HG03565 (cell line): ENCODE data around the gene ABHD6.
"Not testable (repeated sequence)": the region's sequence is repeated elsewhere in the genome, so short reads cannot be mapped to it uniquely, and the experiment has no call there.

Source experiments
- ATAC-seq: cut with Tn5 transposase; IDR thresholded peaks from one replicate; pipeline ENCODE4 v1.9.1; 2021; ENCODE audit warnings: mild to moderate bottlenecking, moderate library complexity; ENCODE audit not compliant: unreplicated experiment

ABHD6 gene

GRCh38 chr3:58209933-58210332 lies 27.7 kb upstream of the ABHD6 start:
- ATAC-seq, result no peak

DNA sequence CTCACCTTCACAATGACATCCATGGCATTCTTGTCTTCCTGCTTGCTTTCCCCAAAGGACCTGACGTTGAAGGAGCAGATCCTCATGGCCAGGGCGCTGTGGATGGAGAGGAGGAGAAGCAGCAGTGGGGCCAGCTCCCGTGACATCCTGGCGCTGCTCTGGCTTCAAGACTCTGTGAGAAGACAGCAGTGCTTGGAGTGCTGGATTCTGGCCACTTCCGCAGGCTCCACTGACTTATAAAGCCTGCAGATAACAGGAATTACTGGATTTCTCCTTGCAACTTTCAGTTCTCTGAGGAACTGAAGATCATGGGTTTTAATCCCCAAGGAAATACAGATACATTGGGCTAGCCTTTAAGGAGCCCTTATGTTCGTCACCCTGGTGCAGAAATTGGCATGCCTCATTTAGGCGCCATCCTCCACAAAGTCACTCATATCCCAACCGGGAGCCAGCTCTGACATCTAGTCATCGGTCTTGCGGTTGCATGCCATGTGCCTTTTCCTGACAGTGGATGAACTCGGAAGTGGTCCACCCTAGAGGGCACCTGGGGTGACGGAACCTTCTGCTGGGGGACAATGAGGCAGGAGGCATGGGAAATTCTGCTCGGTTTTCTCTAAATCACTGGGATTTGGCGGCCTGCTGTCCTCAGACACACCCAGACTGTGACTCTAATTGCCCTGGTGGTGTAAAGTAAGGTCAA lies 26.7 kb upstream of the ABHD6 start, which contains the start of gene DNASE1L3:
Gene DNASE1L3 (minus strand): TSS at position 212 of the 700 bp plus-strand sequence. CDS start 66 bp downstream, at position 146.
- no peak for ATAC-seq

DNA sequence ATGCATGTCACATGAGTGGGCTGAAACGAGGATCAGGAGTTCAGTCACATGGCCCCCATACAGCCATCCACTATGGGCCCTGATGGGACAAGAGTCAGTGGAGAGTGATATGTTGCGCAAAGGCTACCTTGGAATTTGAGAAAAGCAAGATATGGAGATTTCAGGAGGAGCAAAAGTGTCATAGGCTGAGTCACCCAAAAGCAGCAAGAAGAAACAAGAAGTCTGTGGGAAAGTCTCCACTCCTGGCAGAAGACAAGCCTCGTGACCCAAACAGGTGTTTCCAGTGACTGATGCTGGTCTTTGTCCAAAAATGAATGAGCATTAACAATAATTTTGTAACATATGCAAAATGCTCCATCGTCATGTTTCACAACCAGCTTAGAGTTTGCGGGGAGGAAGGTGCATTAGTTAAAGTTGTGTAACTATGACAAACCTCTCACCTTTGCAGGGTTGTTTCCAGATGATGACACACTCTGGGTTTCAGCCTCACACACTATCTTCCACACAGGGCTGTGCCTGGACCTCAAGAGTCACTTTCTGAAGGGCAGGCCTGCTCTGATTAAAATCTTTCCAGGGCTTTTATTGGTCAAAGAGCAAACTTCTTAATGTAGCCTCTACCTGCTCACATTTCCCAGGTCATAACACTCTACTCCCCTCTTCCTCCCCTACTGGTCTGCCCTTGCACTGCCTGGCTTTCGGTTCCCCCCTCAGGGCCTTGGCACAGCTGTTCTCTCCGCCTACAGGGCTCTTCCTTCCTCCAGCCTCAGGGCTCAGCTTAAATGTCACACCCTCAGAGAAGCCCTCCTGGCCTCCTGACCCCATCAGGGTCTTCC lies 22.9 kb upstream of the ABHD6 start:
- peak; percentile 72 for ATAC-seq

DNA sequence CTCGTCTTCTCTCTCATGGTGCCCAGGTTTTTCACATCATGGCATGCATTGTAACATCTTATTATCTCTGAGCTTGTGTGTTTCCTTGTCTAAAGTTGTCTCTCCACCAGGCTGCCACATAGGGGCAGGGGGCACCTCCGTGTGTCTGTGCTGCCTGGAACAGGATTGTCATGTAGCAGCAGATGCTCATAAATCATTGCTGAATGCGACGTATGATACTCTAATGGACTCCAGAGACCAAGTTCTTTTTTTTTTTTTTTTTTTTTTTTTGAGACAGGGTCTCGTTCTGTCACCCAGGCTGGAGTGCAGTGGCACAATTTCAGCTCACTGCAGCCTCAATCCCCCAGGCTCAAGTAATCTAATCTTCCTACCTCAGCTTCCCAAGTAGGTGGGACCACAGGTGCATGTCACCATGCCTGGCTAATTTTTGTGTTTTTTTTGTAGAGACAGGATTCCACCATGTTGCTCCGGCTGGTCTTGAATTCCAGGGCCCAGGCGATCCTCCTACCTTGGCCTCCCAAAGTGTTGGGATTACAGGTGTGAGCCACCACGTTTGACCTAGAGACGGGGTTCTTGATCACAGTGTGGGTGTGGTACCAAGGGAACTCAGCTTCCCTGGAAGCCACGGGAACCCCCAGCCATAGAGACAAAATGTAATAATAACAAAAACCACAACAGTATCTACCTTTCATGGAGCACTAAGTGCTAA lies 22.1 kb upstream of the ABHD6 start:
- no peak for ATAC-seq

GRCh38 chr3:58216496-58217195 lies 20.9 kb upstream of the ABHD6 start:
- no peak for ATAC-seq

- ATAC-seq, result no peak
These were observed 20.3 kb upstream of the ABHD6 start for GRCh38 chr3:58217209-58217811.

- ATAC-seq, result no peak
These were observed 18.7 kb upstream of the ABHD6 start for GRCh38 chr3:58218904-58219303.

DNA sequence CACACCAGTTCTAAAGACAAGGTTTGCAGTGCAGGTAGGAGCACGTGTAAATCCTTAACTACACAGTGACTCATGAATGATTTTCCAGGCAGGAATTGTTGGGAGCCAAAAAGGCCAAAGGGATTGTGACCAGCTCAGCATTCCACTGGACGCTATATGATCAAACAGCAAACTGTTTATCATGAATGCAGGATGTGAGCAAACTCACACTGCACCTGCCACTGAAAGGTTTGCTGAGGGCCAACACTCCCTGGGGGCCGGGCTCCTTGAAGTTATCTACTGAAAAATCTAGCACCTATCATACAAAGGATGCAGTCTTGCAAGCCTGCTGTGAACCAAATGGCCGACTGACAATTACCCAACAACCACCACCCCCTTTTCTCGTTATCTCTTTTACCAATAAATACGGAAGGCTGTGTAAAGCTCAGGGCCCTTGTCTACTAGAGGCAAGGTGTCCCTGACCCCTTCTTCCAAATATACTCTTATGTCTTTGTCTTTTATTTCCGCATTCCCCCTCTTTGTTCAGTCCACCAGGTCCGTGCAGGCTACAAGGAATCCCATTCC lies 15.3 kb upstream of the ABHD6 start:
- no peak for ATAC-seq

- no peak for ATAC-seq
These were observed 13.7 kb upstream of the ABHD6 start for GRCh38 chr3:58223855-58224254.

- ATAC-seq, result not testable (repeated sequence)
These were observed 9.7 kb upstream of the ABHD6 start for GRCh38 chr3:58227933-58228332.

- no peak for ATAC-seq
These were observed 6.6 kb upstream of the ABHD6 start for GRCh38 chr3:58230876-58231552.

- ATAC-seq, result no peak
These were observed 5.9 kb upstream of the ABHD6 start for GRCh38 chr3:58231666-58232065.

DNA sequence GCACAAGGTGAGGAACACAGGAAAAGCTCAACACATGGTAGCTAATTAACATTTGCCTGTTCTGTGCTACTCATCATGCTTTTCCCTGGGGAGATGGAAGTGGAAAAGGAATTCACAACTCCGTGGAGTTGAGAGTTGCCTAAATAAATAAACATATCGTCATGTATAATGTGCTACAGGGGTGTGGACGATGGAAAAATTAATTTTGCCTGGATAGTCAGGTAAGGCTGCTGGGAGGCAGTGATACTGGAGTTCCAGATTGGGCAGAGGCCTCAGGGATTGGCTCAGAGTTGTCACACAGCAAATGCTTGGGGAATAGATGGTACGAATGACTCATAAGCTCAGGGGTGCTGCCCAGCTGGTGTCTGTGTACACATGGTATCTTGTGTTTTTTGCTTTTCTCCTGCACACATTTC lies 3.1 kb upstream of the ABHD6 start:
- no peak for ATAC-seq

GRCh38 chr3:58235970-58236369 lies 1.6 kb upstream of the ABHD6 start:
- no peak for ATAC-seq

- no peak for ATAC-seq
These were observed 910 bp upstream of the ABHD6 start for GRCh38 chr3:58236527-58237237.

DNA sequence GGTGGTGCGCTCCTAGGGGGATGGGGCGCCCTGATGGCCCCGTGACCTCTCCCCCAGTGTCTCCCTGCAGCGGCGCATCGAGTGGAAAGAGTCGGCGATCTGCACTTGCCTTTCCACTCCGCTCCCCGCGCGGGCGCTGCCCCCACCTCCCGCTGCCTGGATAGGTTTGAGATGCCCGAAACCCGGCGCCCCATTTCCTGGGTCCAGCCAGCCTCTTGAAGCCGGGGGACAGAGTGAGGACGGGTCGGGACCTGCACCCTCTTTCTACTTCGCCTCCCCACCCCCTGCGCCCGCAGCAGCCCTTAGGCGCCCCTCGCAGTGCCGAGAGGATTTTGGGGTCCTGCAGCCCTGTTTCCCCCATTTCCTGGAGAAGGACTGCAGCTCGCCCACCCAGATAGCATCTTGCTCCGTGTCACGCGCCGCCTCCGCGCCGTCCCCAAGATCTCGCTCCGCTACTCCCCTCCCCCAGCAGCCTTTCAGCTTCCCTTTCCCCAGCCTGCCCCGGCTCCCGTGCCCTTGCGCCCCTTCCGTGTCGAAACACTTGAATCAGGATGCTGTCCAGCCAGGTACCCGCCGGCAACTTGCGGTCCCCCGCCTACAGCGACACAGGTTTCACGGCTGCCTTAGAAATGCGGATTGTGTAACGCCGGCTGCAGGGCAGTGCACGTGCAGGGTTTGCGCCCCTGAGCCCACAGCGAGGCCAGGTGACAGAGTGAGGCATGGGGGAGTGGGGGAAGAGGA lies 519 bp downstream of the ABHD6 start:
- no peak for ATAC-seq

DNA sequence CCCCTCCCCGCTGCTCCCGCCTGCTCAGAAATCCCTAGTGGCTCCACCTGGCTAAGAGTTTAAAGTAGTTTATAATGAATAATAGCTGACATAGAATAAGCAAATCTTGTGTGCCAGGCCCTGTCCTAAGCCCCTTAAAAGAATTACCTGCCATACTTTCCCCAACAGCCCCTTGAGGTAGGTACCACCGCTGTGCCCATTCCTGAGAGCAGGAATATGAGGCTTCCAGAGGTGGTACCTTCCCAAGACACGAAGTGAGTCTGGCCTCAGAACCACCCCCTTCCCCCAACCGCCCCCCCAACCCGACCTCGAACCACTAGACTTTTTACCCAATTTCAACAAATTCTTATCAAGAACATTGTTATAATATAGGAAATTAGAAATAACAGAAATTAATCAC lies 1.2 kb downstream of the ABHD6 start:
- ATAC-seq, result no peak

GRCh38 chr3:58241306-58242044 lies 3.9 kb downstream of the ABHD6 start:
- no peak for ATAC-seq
